Measurements from ENCODE around the gene FGF18.

- TF ChIP-seq CTCF (IDR thresholded peaks at IDR 0.05) (no peak), TCF7L2 (IDR thresholded peaks at IDR 0.05; ENCODE audit: low read depth, low read length) (no peak), POLR2AphosphoS5 (IDR thresholded peaks at IDR 0.05; ENCODE audit: low read depth, low read length) (no peak), REST (IDR thresholded peaks at IDR 0.05; ENCODE audit: insufficient read depth in 1 of 2, low read depth in 2 of 2, low read length in 1 of 2) (no peak)
Measured at GRCh38 chr5:171422495-171422894, 3.0 kb downstream of the FGF18 start.

All from Panc1 (cell line).